Measurements from ENCODE around the gene CD180.

Gene CD180

DNA sequence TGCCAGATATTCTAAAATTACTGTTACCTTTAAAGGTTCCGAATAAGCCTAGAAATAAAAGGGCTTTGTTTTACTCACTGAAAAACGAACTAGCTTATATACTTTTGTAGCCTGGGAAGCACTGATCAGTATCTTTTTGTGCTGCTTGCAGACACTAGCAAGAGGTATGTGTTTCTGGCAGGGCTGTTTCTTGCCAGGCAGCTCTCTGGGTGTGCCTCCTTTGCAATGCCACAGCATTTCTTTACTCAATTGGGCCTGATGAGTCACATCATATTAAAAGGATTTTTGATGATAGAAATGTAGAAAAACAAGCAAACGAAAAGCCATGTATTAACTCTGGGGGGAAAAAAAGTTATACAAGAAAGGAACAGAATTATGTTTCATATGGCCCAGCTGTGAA, 35.6 kb downstream of the CD180 start:
- DNase-seq (ENCODE audit: low spot score): no peak

DNA sequence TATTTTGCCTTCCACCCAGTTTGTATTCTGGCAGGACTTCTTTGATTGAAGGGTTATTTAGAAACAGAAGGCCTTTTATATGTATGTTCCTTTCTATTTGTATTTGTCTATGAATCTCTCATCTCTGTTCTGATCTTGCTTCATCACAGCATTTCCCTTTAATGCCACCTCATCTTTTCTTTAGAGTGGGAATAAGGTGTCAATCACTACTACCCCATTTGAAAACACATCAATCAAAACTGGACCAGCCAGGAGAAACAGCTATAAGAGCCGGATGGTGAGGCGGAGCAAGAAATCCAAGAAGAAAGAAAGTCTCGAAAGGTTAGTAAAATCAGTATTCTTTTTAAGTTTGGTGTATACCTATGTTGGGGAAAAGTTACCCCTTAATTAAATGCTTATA, 36.3 kb downstream of the CD180 start:
- DNase-seq (ENCODE audit: low spot score): no peak

DNA sequence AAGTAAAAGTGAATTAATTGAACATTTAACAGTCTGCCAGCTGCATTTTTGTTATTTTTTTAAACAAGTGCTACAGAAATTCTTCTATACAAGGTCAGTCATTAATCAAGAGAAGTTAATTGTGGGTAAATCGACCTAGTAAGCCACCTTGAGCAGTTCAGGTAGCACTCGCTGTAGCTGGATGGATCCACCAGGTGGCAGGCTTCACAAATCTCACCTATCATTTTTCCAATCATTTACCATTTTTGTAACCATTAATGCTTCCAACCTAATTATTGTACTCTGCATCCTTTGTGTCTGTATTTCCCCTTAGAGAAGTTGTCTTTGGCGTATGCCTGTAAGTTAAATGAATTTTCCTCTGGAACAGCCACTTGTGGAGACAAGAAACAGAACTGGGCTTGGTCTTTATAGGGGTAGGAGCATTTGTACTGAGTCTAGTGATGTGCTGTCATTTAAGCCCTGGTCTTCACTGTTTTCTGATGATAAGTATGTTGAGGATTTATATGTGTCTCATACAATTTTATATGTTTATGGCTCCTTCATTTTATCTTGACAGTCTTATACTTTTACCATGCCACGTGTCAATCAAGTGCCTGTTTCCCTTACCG, 39.5 kb downstream of the CD180 start:
- no peak for DNase-seq (ENCODE audit: low spot score)

DNA sequence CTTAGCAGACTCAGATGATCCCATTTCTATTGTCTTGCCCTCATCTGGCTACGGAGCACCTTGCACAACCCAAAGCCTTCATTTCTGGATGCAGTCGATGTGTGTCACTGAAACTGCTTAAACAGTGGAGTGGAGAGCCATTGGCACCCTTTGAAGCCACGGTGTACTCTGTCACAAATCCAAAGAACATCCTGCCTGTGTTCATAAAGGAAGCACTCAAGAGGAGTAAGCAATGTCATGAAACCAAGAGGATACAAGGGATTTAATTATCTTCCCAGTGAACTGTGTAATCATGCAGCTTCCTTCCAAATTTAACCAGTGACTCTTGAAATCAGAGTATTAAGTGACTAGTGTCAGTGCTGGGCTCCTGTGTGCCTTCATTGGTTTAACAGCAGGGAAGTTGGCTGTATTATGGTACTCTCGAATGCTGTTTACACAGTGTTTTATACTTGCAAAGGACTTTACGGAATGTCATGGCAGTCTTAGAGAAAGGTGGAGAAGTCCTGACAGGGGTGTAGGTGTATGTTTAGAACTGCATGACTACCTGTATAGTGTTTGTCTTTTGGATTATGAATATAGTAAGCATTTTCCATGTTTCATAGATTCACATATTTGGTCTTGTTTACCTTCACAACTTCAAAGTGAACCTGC, 41.9 kb downstream of the CD180 start:
- no peak for DNase-seq (ENCODE audit: low spot score)

DNA sequence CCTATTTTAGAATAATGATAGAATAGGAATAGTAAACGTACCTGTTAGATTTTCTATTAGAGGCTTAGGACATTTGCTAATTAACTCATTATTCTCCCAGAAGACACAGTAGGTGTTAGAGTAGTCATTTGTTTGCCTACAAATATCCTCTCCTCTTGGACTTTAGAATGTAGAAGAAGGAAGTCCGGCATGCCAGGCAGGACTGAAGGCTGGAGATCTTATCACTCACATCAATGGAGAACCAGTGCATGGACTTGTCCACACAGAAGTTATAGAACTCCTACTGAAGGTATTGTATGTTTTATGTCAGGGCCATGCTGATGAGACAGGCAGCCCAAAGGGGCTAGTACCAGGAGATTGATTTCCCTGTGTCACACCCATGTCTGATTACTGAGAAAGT, 43.3 kb downstream of the CD180 start:
- no peak for DNase-seq (ENCODE audit: low spot score)

DNA sequence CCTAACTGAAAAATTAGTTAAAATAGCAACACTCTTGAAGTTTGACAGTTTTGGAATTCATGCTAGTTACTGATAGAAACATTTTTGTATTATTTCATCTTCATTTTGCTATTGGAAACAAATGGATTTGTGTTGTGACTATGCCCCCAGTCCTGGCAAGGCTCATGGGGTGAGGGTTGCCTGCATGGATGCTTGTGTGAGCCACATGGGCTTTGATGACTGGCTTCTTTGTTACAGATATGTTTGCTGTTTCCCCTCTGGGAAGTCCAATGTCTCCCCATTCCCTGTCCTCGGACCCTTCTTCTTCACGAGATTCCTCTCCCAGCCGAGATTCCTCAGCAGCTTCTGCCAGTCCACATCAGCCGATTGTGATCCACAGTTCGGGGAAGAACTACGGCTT, 44.2 kb downstream of the CD180 start:
- no peak for DNase-seq (ENCODE audit: low spot score)

DNA sequence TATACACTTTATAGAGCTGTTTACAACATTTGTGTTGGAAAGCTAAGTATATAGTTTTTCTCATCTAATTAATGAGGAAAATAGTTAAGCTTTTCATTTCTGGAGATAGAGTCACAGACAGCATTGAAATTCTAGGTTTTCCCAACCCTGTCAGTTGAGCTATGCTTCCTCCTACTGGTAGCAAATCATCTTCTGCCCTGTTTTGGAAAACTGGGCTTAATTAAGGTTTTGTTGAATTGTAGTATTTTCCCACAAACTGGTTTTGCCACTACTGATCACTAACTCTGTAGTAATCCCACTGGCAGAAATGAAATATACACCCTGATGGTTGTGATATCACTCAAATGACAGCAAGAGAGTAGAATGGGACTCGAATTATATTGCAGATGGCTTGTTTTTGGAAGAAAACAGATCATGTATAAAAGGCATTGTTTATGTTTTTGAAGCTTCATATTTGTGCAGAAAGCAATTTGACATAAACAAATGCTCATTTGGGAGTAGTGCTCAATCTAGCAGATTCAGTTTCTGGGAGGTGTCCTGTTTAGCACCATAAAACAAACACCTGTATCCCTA, 46.6 kb downstream of the CD180 start:
- no peak for DNase-seq (ENCODE audit: low spot score)

DNA sequence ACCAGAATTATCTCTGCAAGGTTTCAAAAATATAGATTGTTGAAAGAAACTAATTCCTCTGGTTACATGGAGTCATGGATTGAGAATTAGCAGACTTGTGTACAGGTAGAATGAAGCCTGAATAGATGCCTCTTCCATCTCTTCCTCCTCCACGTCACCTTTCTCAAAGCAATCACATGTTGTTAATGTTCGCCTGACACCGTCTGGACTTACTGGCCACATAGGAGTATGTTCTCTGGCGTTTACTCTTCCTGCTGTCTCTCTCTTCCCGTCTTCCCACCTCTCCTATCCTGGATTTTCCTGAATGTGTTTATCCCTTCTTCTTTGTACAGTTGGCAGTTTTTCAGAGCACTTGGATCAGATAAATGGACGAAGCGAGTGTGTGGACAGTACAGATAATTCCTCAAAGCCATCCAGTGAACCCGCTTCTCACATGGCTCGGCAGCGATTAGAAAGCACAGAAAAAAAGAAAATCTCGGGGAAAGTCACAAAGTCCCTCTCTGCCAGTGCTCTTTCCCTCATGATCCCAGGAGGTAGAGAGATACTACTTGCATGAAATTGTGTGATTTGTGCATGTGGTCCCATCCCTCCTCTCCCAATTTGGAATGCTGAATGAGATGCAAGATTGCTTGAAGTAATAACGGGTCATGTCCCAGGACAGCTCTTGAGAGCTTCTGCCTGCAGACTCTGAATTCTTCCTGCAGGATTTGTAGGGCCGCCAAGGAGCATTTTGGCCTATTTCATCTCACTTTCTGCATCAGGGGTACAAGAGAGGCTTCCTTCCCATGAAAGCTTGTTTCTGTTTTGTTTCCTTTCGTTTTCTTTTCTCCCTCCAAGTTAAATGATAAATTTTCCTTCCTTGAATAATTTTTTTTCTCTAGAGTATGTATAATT, 47.3 kb downstream of the CD180 start:
- no peak for DNase-seq (ENCODE audit: low spot score)

DNA sequence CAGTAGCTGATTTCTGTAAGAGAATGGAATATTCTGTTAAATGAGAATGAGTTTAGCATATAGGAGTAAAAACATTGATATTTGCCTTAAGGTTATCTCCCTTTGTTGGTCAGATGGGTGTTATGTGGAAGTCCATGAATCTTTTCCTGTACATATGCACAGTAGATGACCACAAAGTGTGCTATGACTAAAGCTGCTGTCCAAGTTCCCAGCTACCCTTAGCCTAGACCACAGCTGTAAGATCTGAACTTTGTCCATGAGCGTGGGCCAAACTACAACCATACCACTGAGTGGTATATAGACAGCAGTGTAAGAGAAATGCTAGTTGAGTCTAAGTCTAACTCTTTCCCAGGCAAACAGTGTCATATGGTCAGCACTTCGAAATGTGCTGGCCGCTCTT, 48.8 kb downstream of the CD180 start:
- no peak for DNase-seq (ENCODE audit: low spot score)

DNA sequence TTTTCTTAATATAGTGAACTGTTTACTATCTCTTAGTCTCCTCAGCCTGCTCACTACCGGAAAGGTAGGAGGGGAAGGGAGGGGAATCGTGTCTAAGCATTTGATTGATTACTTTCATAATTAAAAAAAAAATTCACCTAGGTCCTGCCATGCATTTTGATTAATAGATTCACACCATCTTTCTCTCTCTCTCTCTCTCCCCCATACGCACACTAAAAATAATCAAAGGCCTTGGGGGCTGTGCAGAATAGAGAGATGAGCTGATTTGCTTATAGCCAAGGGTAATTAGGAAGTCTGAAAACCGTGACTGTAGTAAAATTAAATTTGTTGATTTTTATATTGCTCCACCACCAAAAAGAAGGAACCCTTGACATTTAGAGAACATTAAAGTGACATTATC, 49.6 kb downstream of the CD180 start:
- no peak for DNase-seq (ENCODE audit: low spot score)

DNA sequence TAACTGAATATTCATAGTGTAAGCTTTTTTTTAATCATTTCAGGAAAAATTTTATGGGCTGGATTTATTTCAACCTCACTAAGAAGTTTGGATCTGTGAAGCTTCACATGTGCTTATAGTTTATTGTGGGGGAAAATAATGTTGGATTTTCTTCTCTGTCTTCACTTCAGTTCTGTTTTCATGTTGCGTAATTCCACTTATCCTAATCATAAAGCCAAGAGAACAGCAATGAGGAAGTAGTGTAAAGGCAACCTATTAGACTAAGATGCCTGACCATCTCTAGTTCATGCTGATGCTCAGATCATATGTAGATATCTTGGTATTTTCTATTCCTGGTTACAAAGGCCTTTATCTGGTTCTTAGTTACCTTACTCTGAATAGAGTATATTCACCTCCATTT, 50.0 kb downstream of the CD180 start:
- DNase-seq (ENCODE audit: low spot score): no peak

DNA sequence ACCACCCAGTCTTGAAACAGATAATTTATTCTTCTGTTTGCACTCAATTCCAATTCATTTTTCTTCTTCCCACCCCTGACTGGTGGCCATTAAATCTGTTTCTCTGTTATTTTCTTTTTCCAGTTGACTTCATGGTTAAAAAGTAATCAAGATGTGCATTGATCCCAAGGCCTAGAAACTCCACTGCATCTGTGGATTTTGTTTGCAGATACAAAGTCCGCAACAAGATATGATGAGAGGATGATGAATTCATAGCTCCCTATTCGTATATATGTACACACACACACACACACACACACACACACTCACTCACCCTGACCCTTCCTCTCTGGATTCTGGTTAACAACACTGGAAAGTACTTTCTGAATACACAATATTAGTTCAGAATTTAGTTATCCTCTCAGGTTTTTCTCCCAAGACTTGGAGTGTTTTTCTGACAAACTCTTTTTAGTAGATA, 52.4 kb downstream of the CD180 start:
- no peak for DNase-seq (ENCODE audit: low spot score)

DNA sequence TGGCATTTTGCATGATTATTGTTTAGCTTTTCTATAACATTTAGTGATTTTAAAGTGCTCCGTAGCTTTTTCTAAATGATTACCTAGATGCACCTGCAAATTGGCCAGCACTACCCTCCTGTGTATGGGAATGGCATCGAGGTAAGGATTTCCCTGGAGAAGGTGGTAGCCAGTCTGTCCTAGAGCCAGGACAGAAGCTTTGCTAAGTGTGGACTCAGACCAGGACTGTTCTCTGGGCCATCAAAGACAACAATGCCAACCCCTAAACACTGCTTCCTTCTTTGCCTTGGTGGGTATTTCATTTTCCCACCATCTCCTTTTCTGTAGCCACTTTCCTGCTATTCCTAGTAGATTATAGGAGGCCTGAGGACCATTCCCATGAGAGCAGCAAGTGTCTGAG, 53.0 kb downstream of the CD180 start:
- DNase-seq (ENCODE audit: low spot score): no peak

DNA sequence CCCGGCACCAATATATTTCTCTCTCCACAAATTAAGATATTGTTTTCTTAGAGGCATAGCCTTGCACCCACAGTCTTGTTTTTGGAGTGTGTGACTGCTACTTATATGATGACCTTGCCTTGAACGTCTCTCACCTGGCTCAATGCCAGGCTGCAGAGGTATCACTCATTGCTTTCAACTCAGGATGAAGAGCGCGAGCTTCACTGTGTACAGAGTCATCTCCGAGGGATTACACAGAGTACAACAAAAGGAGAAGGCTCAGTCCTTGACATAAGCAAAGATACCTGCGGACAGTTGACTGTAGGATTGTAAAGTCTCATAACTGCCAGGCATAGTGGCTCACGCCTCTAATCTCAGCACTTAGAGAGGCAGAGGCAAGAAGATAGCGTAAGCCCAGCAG, 53.8 kb downstream of the CD180 start:
- DNase-seq (ENCODE audit: low spot score): no peak

DNA sequence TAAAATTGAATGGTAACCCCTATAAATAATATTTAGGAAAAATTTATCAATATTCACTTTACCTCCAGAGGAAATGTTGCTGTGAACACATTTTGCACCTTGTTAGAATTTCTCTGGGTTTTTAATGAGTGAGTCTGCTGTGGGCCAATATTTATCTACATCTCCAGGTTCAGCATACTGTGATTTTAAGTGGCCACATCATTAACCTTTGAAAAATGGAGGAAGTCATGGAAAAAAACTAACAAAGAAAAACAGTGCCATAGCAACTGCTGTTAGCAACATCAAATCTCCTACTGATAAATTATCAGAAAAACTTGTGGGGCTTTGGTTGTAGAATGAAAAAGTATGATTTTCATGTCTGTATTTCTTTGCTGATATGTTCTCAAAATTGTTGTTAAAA, 55.0 kb downstream of the CD180 start:
- DNase-seq (ENCODE audit: low spot score): no peak

DNA sequence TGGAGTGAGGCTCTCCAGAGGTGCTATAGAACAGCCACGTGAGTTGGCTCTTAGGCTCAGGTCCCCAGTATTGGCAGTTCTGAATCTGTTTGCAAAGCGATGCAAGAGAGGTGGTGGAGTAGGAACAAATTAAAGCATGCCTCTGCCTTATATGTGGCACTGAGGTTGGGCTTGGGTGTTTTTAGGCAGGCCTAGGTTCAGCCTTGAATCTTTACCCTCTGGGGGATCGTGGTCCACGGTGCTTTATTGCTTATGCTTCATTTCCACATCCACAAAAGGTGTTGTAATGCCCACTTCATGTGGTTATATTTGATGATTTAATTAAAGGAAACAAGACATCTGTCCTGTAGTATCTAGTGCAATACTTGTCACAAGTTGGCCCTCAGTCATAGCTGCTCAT, 56.2 kb downstream of the CD180 start:
- no peak for DNase-seq (ENCODE audit: low spot score)

DNA sequence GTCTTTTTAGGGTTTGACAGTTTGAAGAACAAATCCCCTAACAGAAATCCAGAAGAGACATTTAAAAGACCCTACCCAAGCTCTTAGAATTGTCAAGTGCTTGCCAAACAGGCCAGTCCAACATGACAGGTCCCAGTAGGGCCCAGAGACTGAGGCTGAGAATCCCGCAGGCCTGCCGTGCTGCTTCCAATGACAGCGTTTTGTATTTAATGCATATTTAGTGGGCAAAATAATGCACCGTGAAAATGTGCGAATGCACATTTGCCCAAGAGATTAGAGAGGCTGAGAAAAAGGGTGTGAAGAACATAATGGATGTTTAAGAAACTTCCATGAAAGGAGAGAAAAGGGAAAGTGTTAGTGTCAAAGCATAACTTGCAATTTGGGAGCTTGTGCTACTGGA, 57.6 kb downstream of the CD180 start:
- no peak for DNase-seq (ENCODE audit: low spot score)

DNA sequence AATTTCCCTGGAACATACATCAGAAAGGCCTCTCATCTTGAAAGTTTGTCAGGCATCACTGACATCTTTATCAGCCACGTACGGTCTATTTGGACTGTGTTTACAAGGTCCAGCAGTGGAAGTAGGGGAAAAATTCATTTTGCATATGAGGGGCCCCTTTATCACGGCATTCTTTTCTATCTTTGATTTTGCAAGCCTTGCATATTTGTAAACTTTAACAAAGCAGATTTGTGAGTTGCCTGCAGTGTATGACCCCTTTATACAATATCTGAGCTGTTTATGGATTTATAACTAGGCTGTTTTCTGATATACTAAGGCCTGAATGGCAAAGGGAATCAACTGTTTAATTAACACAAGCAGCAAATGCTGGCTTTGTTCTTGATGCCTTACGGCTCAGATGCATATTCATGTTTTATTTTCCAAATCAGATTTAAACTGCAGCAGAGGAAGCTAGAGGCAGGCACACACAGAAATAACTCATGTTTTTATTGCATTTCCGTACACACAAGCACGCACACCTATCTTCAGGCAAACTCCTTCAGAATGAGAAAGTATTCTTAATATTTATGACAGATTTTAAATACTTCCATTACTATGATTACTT, 61.1 kb downstream of the CD180 start:
- DNase-seq (ENCODE audit: low spot score): no peak

DNA sequence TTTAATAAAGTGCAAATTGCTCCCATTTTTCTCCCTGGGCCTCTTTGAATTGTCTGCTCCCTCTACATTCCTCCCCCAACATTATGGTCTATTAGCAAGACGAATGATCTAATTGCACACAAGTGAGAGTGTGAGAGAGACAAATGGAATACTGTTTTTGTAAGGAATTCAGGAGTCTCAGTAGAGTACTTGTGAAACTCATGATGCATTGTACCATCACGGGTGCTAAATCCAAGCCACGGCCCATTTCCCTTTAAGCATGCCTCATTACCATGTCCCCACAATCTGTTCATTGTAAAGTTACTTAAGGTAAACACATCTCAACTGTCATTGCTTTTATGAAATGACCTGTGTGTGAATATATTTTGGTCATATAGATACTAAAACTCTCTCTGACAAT, 62.8 kb downstream of the CD180 start:
- DNase-seq (ENCODE audit: low spot score): no peak

DNA sequence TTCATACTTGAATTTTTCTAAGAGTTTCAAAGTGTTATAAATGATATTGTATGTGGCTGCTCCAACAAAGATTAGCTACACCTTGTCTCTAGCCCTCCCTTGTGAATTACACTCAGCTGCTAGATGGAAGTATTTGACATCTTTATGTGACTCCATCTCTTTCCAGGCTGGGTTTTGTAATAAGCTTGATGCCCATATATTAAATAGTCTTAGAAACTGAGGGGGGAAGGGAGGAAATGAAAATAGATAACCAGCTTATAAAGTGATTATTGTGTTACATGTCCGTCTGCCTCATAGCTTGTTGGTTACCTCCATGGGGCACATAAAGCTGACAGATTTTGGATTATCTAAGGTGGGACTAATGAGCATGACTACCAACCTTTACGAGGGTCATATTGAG, 63.4 kb downstream of the CD180 start:
- no peak for DNase-seq (ENCODE audit: low spot score)

DNA sequence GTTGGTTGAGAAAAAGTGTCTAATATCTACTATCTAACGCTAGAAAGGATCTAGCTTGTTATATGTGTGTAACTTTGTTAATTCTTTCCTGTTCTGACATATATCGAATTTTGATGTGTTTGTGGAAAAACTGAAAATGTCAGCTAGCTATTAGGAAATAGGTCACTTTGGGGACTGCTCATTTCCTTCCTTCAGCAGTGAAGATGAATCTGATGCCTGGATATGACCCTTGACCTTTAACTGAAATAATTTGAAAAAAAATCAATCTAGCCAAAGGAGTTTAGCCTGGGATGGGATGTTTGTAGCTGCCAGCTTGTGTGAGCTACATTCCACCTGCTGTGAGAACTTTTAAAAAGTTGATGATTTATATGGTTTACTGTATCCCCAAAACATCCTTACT, 66.8 kb downstream of the CD180 start:
- no peak for DNase-seq (ENCODE audit: low spot score)
